Measurements from ENCODE around the gene ARID3B.

- TF ChIP-seq CTCF (IDR thresholded peaks at IDR 0.05) (no peak), POLR2A (IDR thresholded peaks at IDR 0.05) (peak; percentile 29 to 46)
Measured at GRCh38 chr15:74614744-74615507, 73.9 kb downstream of the ARID3B start.

Data from thyroid gland (tissue), 4 donors.